ENCODE measurements around the gene FRS3. TPM values are rescaled to one million over a fixed set of nuclear protein-coding genes. Genes with fewer than 3 reads are reported as not detected.

The FRS3 gene
- total and polyA plus RNA-seq, 2 of the 8 experiments (the other 6 are each of a cell fraction or from before 2014, with no cell fraction given): 3.4 to 4.4 TPM

GRCh38 chr6:41778895-41779294 lies 805 bp downstream of the FRS3 start:
- Histone ChIP-seq H4K20me1 (replicated peaks in 1 of 2; ENCODE audit: control insufficient read depth in 1 of 2, insufficient read depth in 2 of 2, low read length in 2 of 2) (peaks cover 0 to 3% of the 10 kb centered on the region in 2 experiments), H3K9me3 (ENCODE audit: insufficient read depth in 2 of 2, low read depth in 1 of 2, low read length in 1 of 2) (no peaks in the 10 kb centered on the region), H4K5ac (ENCODE audit: insufficient read length, low read depth, low read length) (no peak overlapping the region), H3K56ac (replicated peaks; ENCODE audit: insufficient read length, low read depth, low read length) (no peak overlapping the region), H3K36me3 (ENCODE audit: control insufficient read depth in 2 of 4, insufficient read depth in 4 of 4, low read length in 3 of 4) (no peaks in the 10 kb centered on the region; a peak in 1 of 8 replicates), H2BK120ac (replicated peaks; ENCODE audit: low read depth, low read length) (no peak overlapping the region), H3K4ac (replicated peaks; ENCODE audit: insufficient read length, low read depth, low read length) (no peak overlapping the region), H2BK12ac (ENCODE audit: low read depth, low read length) (no peak overlapping the region), H3K23ac (ENCODE audit: insufficient read length) (no peak overlapping the region), H3K79me1 (ENCODE audit: low read depth, low read length) (no peaks in the 10 kb centered on the region), H3K14ac (ENCODE audit: insufficient read length) (no peak overlapping the region), H3K79me2 (ENCODE audit: control insufficient read depth in 1 of 2, insufficient read depth in 2 of 2, low read length in 2 of 2) (no peaks in the 10 kb centered on the region), H3K23me2 (ENCODE audit: low read depth, low read length) (peaks cover 8% of the 10 kb centered on the region), H2BK5ac (ENCODE audit: low read depth, low read length) (no peak overlapping the region), H3K27me3 (replicated peaks in 1 of 4; ENCODE audit: control insufficient read depth in 3 of 4, extremely low read depth in 1 of 4, insufficient read depth in 3 of 4, low read length in 3 of 4) (peaks cover 0 to 19% (median 8%) of the 10 kb centered on the region in 4 experiments; a peak in 6 of 7 replicates), H2AFZ (ENCODE audit: low read length) (no peak overlapping the region), H2BK15ac (ENCODE audit: low read length) (no peak overlapping the region), H3K4me1 (replicated peaks in 1 of 4; ENCODE audit: control insufficient read depth in 3 of 4, insufficient read depth in 4 of 4, low read length in 3 of 4) (peaks cover 2 to 7% (median 5%) of the 10 kb centered on the region in 4 experiments; a peak in 4 of 7 replicates), H2BK20ac (ENCODE audit: low read length) (no peak overlapping the region), H3K27ac (ENCODE audit: low read depth, low read length) (no peak overlapping the region), H3K9ac (replicated peaks in 1 of 4; ENCODE audit: extremely low read depth in 1 of 4, low read depth in 3 of 4, low read length in 3 of 4) (no peak overlapping the region), H4K8ac (ENCODE audit: extremely low read depth, insufficient read depth, low read length) (no peak overlapping the region; the same call in 1 of the 2 replicates), H3K18ac (ENCODE audit: extremely low read depth, low read length) (no peak overlapping the region), H4K91ac (replicated peaks; ENCODE audit: insufficient read length, low read length) (no peak overlapping the region), H3K4me2 (ENCODE audit: insufficient read depth in 1 of 2, low read depth in 2 of 2, low read length in 2 of 2) (peak overlapping the region; percentile 74 to 76), H3K4me3 (ENCODE audit: extremely low read depth in 1 of 4, insufficient read depth in 2 of 4, low read depth in 3 of 4, low read length in 4 of 4) (peak overlapping the region; percentile 55 to 85 (median 64); a peak in 7 of 8 replicates), H2AK5ac (ENCODE audit: low read depth, low read length) (no peak overlapping the region)
- FAIRE-seq (no peak), DNase-seq (ENCODE audit: low read depth in 1 of 2, low spot score in 2 of 2) (no peak)
- CTCF ChIA-PET (ENCODE audit: partially characterized antibody): interaction anchor here (1.0 to 5.2 kb wide), 5 partner anchors 41 to 265 kb away, joined by 3 to 58 read pairs (median 3); no protein-coding TSS in a partner anchor
- no peak for TF ChIP-seq CHD2 (IDR thresholded peaks at IDR 0.05; ENCODE audit: low read length)
- no peak for TF ChIP-seq KDM5A (IDR thresholded peaks at IDR 0.05; ENCODE audit: low read length)
- WGBS, 2 experiments (ENCODE audit: extremely low coverage in 1 of 2, insufficient coverage in 1 of 2, insufficient read length in 1 of 2, insufficient replicate concordance in 2 of 2, low coverage in 1 of 2, low lambda C conversion rate in 2 of 2, missing lambda C conversion rate in 1 of 2): 68% methylated on average over 6 of the region's 6 CpGs; no CpG with 5 or more reads in 1 of the 2 experiments
- POLR2A ChIA-PET (ENCODE audit: partially characterized antibody): interaction anchor here (0.8 to 1.0 kb wide), 2 partner anchors 8 to 274 kb away, joined by 3 read pairs; partner anchors contain the start of gene TOMM6
